Measurements from ENCODE around the gene KRT75. TPM values are rescaled to one million over a fixed set of nuclear protein-coding genes. Genes with fewer than 3 reads are reported as not detected.

Gene KRT75
- total RNA-seq, 1 experiment from 2014 or later = not detected

DNA sequence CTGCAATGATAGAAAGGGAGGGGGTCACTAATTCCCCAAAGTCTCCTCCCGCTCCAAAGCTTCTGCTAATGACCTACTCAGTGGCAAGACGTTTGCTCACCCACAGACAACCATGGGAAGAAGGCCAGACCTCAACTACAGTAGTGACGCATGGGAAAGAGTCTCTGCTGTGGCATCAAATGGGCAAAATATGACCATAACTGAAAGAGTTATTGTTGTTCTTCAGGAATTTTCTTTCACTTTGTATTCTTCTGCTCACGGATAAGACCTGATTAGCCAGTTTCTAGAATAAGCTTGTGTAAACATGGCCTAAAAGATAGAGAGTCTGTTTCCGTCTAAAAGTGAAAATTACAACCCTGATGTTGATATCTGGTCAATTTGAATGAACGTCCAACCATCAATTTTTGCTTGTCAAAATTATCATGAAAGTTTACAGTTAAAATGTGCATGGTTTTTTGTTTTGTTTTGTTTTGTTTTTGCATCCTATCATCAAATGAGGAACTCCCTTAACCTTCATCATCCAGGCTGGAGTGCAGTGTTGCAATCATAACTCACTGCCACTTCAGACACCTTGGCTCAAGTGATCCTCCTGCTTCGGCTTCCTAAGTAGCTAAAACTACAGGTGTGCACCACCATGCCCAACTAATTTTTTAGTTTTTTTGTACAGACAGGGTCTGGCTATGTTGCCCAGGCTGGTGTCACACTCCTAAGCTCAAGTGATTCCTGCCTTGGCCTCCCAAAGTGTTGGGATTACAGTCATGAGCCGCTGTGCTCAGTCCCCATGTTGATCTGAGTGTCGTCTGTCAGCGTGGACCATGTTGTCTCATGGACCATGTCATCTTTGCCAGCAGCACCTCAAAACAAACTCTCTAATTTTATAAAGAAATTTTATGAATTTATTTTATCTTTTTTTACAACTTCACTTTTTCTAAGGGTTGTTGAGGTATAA, 10.8 kb upstream of the KRT75 start:
- no peaks in the 10 kb centered on the region for H3K4me1 ChIP-seq (ENCODE audit: insufficient read depth, low read length, poor library complexity, severe bottlenecking)
- H3K4me3 ChIP-seq (ENCODE audit: low read depth, low read length, poor library complexity, severe bottlenecking) = no peak overlapping the region
- no TSS peak for BruUV-seq (replicated peaks)
- DNase-seq (ENCODE audit: low spot score) = no peak
- H3K27me3 ChIP-seq (replicated peaks; ENCODE audit: insufficient read depth, low read depth, low read length, poor library complexity) = peaks cover 8% of the 10 kb centered on the region
- no peak overlapping the region for H3K27ac ChIP-seq (ENCODE audit: low read depth, low read length, poor library complexity, severe bottlenecking)
- POLR2A ChIA-PET (ENCODE audit: low non-redundant PET) = no interaction called here
- no peaks in the 10 kb centered on the region for H3K9me3 ChIP-seq (ENCODE audit: low read depth, low read length, poor library complexity, severe bottlenecking)
- H3K36me3 ChIP-seq (ENCODE audit: insufficient read depth, low read length, poor library complexity, severe bottlenecking) = no peaks in the 10 kb centered on the region
- intact Hi-C loops (cut with micrococcal nuclease; ENCODE audit: unreplicated experiment) = no loop called here
- TF ChIP-seq, protein P1, sequence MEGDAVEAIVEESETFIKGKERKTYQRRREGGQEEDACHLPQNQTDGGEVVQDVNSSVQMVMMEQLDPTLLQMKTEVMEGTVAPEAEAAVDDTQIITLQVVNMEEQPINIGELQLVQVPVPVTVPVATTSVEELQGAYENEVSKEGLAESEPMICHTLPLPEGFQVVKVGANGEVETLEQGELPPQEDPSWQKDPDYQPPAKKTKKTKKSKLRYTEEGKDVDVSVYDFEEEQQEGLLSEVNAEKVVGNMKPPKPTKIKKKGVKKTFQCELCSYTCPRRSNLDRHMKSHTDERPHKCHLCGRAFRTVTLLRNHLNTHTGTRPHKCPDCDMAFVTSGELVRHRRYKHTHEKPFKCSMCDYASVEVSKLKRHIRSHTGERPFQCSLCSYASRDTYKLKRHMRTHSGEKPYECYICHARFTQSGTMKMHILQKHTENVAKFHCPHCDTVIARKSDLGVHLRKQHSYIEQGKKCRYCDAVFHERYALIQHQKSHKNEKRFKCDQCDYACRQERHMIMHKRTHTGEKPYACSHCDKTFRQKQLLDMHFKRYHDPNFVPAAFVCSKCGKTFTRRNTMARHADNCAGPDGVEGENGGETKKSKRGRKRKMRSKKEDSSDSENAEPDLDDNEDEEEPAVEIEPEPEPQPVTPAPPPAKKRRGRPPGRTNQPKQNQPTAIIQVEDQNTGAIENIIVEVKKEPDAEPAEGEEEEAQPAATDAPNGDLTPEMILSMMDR (conservative IDR thresholded peaks at IDR 0.05; ENCODE audit: low read depth, low read length) = no peak
- no peak for TF ChIP-seq EZH2 (IDR thresholded peaks at IDR 0.05; ENCODE audit: borderline replicate concordance, low read depth, low read length, poor library complexity, severe bottlenecking)
- CTCF ChIA-PET = no interaction called here

DNA sequence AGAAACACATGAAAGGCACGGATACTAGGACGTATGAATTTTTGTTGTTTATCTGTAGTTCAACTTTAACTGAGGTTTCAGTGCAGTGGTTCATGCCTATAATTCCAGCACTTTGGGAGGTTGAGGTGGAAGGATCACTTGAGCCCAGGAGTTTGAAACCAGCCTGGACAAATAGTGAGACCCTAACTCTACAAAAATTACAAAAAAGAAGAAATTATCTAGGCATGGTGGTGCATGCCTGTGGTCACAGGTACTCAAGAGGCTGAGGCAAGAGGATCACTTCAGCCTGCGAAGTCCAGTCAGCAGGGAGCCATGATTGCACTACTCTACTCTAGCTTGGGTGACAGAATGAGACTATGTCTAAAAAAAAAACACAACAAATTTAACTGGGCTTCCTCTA, 9.8 kb upstream of the KRT75 start:
- no peak for DNase-seq (ENCODE audit: low spot score)
- no peaks in the 10 kb centered on the region for H3K9me3 ChIP-seq (ENCODE audit: low read depth, low read length, poor library complexity, severe bottlenecking)
- ChIA-PET POLR2A (ENCODE audit: low non-redundant PET) (no interaction called here), CTCF (no interaction called here)
- TF ChIP-seq, protein P1 (conservative IDR thresholded peaks at IDR 0.05; ENCODE audit: low read depth, low read length) = no peak
- TF ChIP-seq EZH2 (IDR thresholded peaks at IDR 0.05; ENCODE audit: borderline replicate concordance, low read depth, low read length, poor library complexity, severe bottlenecking) = no peak
- H3K4me1 ChIP-seq (ENCODE audit: insufficient read depth, low read length, poor library complexity, severe bottlenecking) = no peaks in the 10 kb centered on the region
- no peaks in the 10 kb centered on the region for H3K36me3 ChIP-seq (ENCODE audit: insufficient read depth, low read length, poor library complexity, severe bottlenecking)
- no peak overlapping the region for H3K27ac ChIP-seq (ENCODE audit: low read depth, low read length, poor library complexity, severe bottlenecking)
- peaks cover 8% of the 10 kb centered on the region for H3K27me3 ChIP-seq (replicated peaks; ENCODE audit: insufficient read depth, low read depth, low read length, poor library complexity)
- intact Hi-C loops (cut with micrococcal nuclease; ENCODE audit: unreplicated experiment) = no loop called here
- no peak overlapping the region for H3K4me3 ChIP-seq (ENCODE audit: low read depth, low read length, poor library complexity, severe bottlenecking)
- BruUV-seq (replicated peaks) = no TSS peak

DNA sequence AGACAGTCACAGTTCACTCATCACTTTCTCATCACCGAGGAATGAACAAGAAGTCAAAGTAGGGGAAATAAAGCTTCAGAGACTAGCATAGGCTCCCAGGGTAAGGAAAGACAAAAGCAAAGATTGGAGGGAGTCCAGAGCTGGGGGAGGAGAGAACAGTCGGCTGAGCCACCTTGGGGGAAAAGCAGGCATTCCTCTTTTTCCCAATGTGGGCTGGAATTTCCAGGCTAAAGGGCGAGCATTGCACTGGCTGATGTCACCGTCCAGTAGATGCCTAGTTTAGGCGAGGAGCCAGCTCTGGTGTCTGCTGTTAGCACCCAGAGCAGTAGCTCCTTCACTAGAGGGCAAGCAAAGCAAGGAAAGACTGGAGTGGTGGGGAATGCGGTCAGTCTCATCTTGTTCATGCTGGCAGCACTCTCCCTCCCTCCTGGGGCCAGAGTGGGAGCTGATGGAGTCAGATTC, 8.5 kb upstream of the KRT75 start:
- CTCF ChIA-PET = no interaction called here
- DNase-seq (ENCODE audit: low spot score) = no peak
- no peak for TF ChIP-seq EZH2 (IDR thresholded peaks at IDR 0.05; ENCODE audit: borderline replicate concordance, low read depth, low read length, poor library complexity, severe bottlenecking)
- TF ChIP-seq, protein P1 (conservative IDR thresholded peaks at IDR 0.05; ENCODE audit: low read depth, low read length) = no peak
- H3K4me1 ChIP-seq (ENCODE audit: insufficient read depth, low read length, poor library complexity, severe bottlenecking) = no peaks in the 10 kb centered on the region
- H3K9me3 ChIP-seq (ENCODE audit: low read depth, low read length, poor library complexity, severe bottlenecking) = no peaks in the 10 kb centered on the region
- no peaks in the 10 kb centered on the region for H3K36me3 ChIP-seq (ENCODE audit: insufficient read depth, low read length, poor library complexity, severe bottlenecking)
- BruUV-seq (replicated peaks) = no TSS peak
- intact Hi-C loops (cut with micrococcal nuclease; ENCODE audit: unreplicated experiment) = no loop called here
- no peak overlapping the region for H3K4me3 ChIP-seq (ENCODE audit: low read depth, low read length, poor library complexity, severe bottlenecking)
- POLR2A ChIA-PET (ENCODE audit: low non-redundant PET) = no interaction called here
- no peak overlapping the region for H3K27ac ChIP-seq (ENCODE audit: low read depth, low read length, poor library complexity, severe bottlenecking)
- H3K27me3 ChIP-seq (replicated peaks; ENCODE audit: insufficient read depth, low read depth, low read length, poor library complexity) = peaks cover 8% of the 10 kb centered on the region

All from A673 (cell line).